RPMI7951 (cell line): ENCODE results near the gene PPP1R3E. TPM values are rescaled to one million over a fixed set of nuclear protein-coding genes. Genes with fewer than 3 reads are reported as not detected.

Experiments used
- DNase-seq: peaks from one replicate; pipeline ENCODE4 v3.0.0-alpha.2; 2012; ENCODE audit warnings: low read depth
- total RNA-seq: library from RNA; depleted of rRNA; stranded (reverse); fragments of >200 nt; shearing (Covaris generic); gene quantifications from 2 replicates; pipeline ENCODE4 v1.2.3, GENCODE V29; 2014; rRNA removed

Gene PPP1R3E
- total RNA-seq, 1 experiment from 2014 or later = 3.0 TPM

- no peak for DNase-seq
Observed at GRCh38 chr14:23248601-23249000, 54.1 kb downstream of the PPP1R3E start.

Other genes with a start within 250 kb of the PPP1R3E start
- gene CDH24, start 245.3 kb downstream of the PPP1R3E start, total RNA-seq = 6.7 and 8.3 TPM in 2 replicates
- 37.1 and 38.9 TPM in 2 replicates for gene ACIN1, start 207.7 kb downstream of the PPP1R3E start, total RNA-seq
- 62.0 and 65.7 TPM in 2 replicates for gene C14orf119, start 207.4 kb downstream of the PPP1R3E start, total RNA-seq
- gene CIROP, start 197.9 kb downstream of the PPP1R3E start, total RNA-seq = not detected in 2 replicates
- not detected in 2 replicates for gene CEBPE, start 183.6 kb downstream of the PPP1R3E start, total RNA-seq
- gene SLC7A8, start 119.2 kb downstream of the PPP1R3E start, total RNA-seq = 1.6 and 2.8 TPM in 2 replicates
- not detected in 2 replicates for gene RNF212B, start 64.9 kb downstream of the PPP1R3E start, total RNA-seq
- gene HOMEZ, start 16.7 kb downstream of the PPP1R3E start, total RNA-seq = 6.4 and 9.9 TPM in 2 replicates
- gene BCL2L2, start 4.0 kb upstream of the PPP1R3E start, total RNA-seq = 7.1 and 9.5 TPM in 2 replicates
- 45.6 and 49.7 TPM in 2 replicates for gene PABPN1, start 18.6 kb upstream of the PPP1R3E start, total RNA-seq
- 7.4 and 10.4 TPM in 2 replicates for gene SLC22A17, start 50.0 kb upstream of the PPP1R3E start, total RNA-seq
- gene EFS, start 62.3 kb upstream of the PPP1R3E start, total RNA-seq = 2.8 TPM in 2 replicates
- gene IL25, start 70.0 kb upstream of the PPP1R3E start, total RNA-seq = not detected in 2 replicates
- gene CMTM5, start 74.2 kb upstream of the PPP1R3E start, total RNA-seq = 0.49 and 0.60 TPM in 2 replicates
- not detected in 2 replicates for gene MYH6, start 105.4 kb upstream of the PPP1R3E start, total RNA-seq
- not detected in 2 replicates for gene MYH7, start 132.8 kb upstream of the PPP1R3E start, total RNA-seq
- 51.5 and 55.2 TPM in 2 replicates for gene NGDN, start 166.8 kb upstream of the PPP1R3E start, total RNA-seq
- not detected in 2 replicates for gene ZFHX2, start 248.9 kb upstream of the PPP1R3E start, total RNA-seq